MCF 10A (cell line): ENCODE results near the gene ACRBP. TPM values are rescaled to one million over a fixed set of nuclear protein-coding genes. Genes with fewer than 3 reads are reported as not detected.

Experiments used
- BruUV-seq: library from RNA; stranded (reverse); fragments of 400-500 nt; replicated peaks from 2 replicates; lab custom pipeline; 2021; lab: Mats Ljungman, UMichigan
- CTCF ChIA-PET: fragments of 300-600 bp; sonication (Branson Sonifier 250); formaldehyde crosslinking; extraction: SDS; loops from one replicate; lab custom pipeline; 2021; ENCODE audit warnings: antibody characterized with exemption, inconsistent platforms; lab: Yijun Ruan, JAX
- POLR2A ChIA-PET: fragments of 300-600, 350-650 bp; sonication (Branson Sonifier 250); formaldehyde crosslinking; extraction: SDS; loops from one replicate; lab custom pipeline; 2020; ENCODE audit warnings: antibody characterized with exemption, inconsistent platforms; lab: Yijun Ruan, JAX
- DNase-seq: peaks from one replicate; pipeline ENCODE4 v3.0.0-alpha.2; 2018; ENCODE audit not compliant: unreplicated experiment
- H3K27ac Mint-ChIP-seq: one replicate; pipeline ENCODE4 v1.8.0; 2022; ENCODE audit warnings: mild to moderate bottlenecking, low read depth, mixed read lengths; ENCODE audit not compliant: unreplicated experiment
- H3K27me3 Mint-ChIP-seq: one replicate; pipeline ENCODE4 v1.8.0; 2022; ENCODE audit warnings: mixed read lengths; ENCODE audit not compliant: insufficient read depth, unreplicated experiment
- H3K36me3 Mint-ChIP-seq: one replicate; pipeline ENCODE4 v1.8.0; 2022; ENCODE audit warnings: mild to moderate bottlenecking, moderate library complexity, mixed read lengths; ENCODE audit not compliant: insufficient read depth, unreplicated experiment
- H3K4me1 Mint-ChIP-seq: one replicate; pipeline ENCODE4 v1.8.0; 2022; ENCODE audit warnings: mixed read lengths; ENCODE audit not compliant: insufficient read depth, unreplicated experiment
- H3K4me3 Mint-ChIP-seq: one replicate; pipeline ENCODE4 v1.8.0; 2022; ENCODE audit warnings: mild to moderate bottlenecking, moderate library complexity, mixed read lengths; ENCODE audit not compliant: unreplicated experiment
- H3K9me3 Mint-ChIP-seq: one replicate; pipeline ENCODE4 v1.8.0; 2022; ENCODE audit warnings: mixed read lengths; ENCODE audit not compliant: unreplicated experiment
- intact Hi-C: fragments of 100-400 bp; cut with micrococcal nuclease; formaldehyde crosslinking; loops from 2 replicates; pipeline ENCODE4 v1.14.1; 2022
- total RNA-seq: library from RNA; stranded (reverse); gene quantifications from 2 replicates; pipeline ENCODE4 v1.2.3, GENCODE V29; 2022
- TF ChIP-seq, protein P1 (sequence below): fragments of 200-600 bp; IDR thresholded peaks from one replicate; pipeline ENCODE4 v1.8.0; 2022; ENCODE audit warnings: antibody characterized with exemption, mild to moderate bottlenecking; ENCODE audit not compliant: unreplicated experiment

The ACRBP gene
- total RNA-seq, 1 experiment from 2014 or later = 0.30 TPM

GRCh38 chr12:6627616-6628015 lies 19.6 kb downstream of the ACRBP start:
- CTCF ChIA-PET = interaction anchor here (0.6 to 1.3 kb wide), 3 partner anchors 10 to 36 kb away, joined by 3 to 5 read pairs (median 3); no protein-coding TSS in a partner anchor
- intact Hi-C loops = no loop called here
- no peaks in the 10 kb centered on the region for H3K27me3 Mint-ChIP-seq

DNA sequence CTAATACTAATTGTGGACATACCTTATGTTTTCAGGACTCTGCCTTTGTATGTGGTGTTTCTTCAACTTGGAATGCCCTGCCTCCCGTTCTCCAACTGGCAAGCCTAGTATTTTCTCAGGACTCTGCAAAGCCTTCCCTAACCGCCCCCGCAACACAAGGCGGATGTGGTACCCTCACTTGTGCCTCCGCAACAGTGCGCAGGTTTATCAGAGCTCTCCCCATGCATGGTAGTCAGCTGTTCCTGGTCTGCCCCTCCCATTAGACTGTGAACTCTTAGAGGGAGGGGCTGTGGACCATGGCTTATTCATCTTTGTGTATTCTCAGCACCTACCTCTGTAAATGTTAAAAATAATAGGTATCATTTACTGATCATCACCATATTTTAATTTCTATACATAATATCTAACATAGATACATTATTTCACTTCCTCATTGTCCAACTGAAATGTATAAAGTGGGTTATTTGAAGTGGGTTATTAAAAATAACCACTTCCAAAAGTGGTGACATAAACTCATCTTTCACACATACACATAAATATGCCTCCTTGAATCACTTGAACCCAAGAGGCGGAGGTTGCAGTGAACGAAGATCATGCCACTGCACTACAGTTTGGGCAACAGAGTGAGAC lies 20.5 kb downstream of the ACRBP start:
- CTCF ChIA-PET = no interaction called here
- H3K9me3 Mint-ChIP-seq = no peaks in the 10 kb centered on the region
- POLR2A ChIA-PET = no interaction called here

More at GRCh38 chr12:6627616-6628015, 19.6 kb downstream of the ACRBP start:
- Mint-ChIP-seq H3K27ac (no peak overlapping the region), H3K36me3 (no peaks in the 10 kb centered on the region), H3K4me3 (no peak overlapping the region), H3K9me3 (no peaks in the 10 kb centered on the region), H3K4me1 (peaks cover 6% of the 10 kb centered on the region)
- TF ChIP-seq, protein P1, sequence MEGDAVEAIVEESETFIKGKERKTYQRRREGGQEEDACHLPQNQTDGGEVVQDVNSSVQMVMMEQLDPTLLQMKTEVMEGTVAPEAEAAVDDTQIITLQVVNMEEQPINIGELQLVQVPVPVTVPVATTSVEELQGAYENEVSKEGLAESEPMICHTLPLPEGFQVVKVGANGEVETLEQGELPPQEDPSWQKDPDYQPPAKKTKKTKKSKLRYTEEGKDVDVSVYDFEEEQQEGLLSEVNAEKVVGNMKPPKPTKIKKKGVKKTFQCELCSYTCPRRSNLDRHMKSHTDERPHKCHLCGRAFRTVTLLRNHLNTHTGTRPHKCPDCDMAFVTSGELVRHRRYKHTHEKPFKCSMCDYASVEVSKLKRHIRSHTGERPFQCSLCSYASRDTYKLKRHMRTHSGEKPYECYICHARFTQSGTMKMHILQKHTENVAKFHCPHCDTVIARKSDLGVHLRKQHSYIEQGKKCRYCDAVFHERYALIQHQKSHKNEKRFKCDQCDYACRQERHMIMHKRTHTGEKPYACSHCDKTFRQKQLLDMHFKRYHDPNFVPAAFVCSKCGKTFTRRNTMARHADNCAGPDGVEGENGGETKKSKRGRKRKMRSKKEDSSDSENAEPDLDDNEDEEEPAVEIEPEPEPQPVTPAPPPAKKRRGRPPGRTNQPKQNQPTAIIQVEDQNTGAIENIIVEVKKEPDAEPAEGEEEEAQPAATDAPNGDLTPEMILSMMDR = no peak
- DNase-seq = no peak
- POLR2A ChIA-PET = interaction anchor here (0.8 kb wide), 1 partner anchor 19 kb away, joined by 3 read pairs; no protein-coding TSS in a partner anchor
- BruUV-seq = no TSS peak

DNA sequence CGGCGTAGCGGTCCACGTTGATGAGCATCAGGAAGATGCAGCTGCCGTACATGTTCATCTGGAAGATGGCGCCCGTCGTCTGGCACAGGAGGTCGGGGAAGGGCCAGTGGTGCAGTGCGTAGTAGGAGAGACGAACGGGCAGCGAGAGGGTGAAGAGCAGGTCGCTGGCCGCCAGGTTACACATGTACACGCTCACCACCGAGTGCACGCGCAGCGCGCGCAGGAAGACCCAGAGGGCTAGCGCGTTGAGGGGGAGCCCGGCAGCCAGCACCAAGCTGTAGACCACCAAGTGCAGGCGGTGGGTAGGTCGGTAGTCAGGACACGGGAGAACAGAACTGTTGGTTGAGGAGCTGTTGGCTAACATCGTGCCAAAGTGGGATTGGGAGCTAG lies 26.4 kb downstream of the ACRBP start:
- intact Hi-C loops = no loop called here
- Mint-ChIP-seq H3K4me1 (peaks cover 6% of the 10 kb centered on the region), H3K4me3 (no peak overlapping the region), H3K27me3 (no peaks in the 10 kb centered on the region), H3K9me3 (no peaks in the 10 kb centered on the region), H3K27ac (no peak overlapping the region), H3K36me3 (no peaks in the 10 kb centered on the region)
- no TSS peak for BruUV-seq
- TF ChIP-seq, protein P1 = no peak
- no peak for DNase-seq
- CTCF ChIA-PET = interaction anchor here (0.5 to 1.2 kb wide), 7 partner anchors 37 to 641 kb away, joined by 3 to 4 read pairs (median 3); no protein-coding TSS in a partner anchor
- POLR2A ChIA-PET = no interaction called here

More for the DNA sequence above, 20.5 kb downstream of the ACRBP start:
- no TSS peak for BruUV-seq
- TF ChIP-seq, protein P1 = no peak
- H3K4me1 Mint-ChIP-seq = peaks cover 6% of the 10 kb centered on the region
- no peak for DNase-seq
- intact Hi-C loops = no loop called here
- H3K27me3 Mint-ChIP-seq = no peaks in the 10 kb centered on the region
- H3K36me3 Mint-ChIP-seq = no peaks in the 10 kb centered on the region
- H3K4me3 Mint-ChIP-seq = no peak overlapping the region
- no peak overlapping the region for H3K27ac Mint-ChIP-seq

GRCh38 chr12:6620137-6620884 lies 26.9 kb downstream of the ACRBP start:
- intact Hi-C loops = no loop called here
- ChIA-PET CTCF (interaction anchor here (0.6 to 1.1 kb wide), 8 partner anchors 12 to 641 kb away, joined by 3 to 4 read pairs (median 3); no protein-coding TSS in a partner anchor), POLR2A (no interaction called here)
- no peaks in the 10 kb centered on the region for H3K27me3 Mint-ChIP-seq
- H3K9me3 Mint-ChIP-seq = no peaks in the 10 kb centered on the region
- BruUV-seq = no TSS peak
- TF ChIP-seq, protein P1 = no peak
- H3K4me1 Mint-ChIP-seq = peaks cover 6% of the 10 kb centered on the region
- H3K36me3 Mint-ChIP-seq = no peaks in the 10 kb centered on the region
- H3K4me3 Mint-ChIP-seq = no peak overlapping the region
- H3K27ac Mint-ChIP-seq = no peak overlapping the region
- no peak for DNase-seq
